ENCODE results near the gene CDK14. TPM values are rescaled to one million over a fixed set of nuclear protein-coding genes. Genes with fewer than 3 reads are reported as not detected.

CDK14 gene
- total RNA-seq, 1 donor from 2014 or later, result 52.3 TPM

GRCh38 chr7:91064052-91064451 is 467.9 kb downstream of the CDK14 start:
- Mint-ChIP-seq H3K27ac (no peak overlapping the region), H3K9me3 (peaks cover 5% of the 10 kb centered on the region), H3K36me3 (peaks cover 11% of the 10 kb centered on the region), H3K4me1 (peaks cover 9% of the 10 kb centered on the region), H3K27me3 (ENCODE audit: insufficient read depth, low read depth) (no peaks in the 10 kb centered on the region), H3K4me3 (no peak overlapping the region)
- no peak for DNase-seq (ENCODE audit: low spot score)
- peaks cover 10% of the 10 kb centered on the region for H3K4me1 ChIP-seq
- H3K4me2 ChIP-seq, result no peak overlapping the region
- H3K4me3 ChIP-seq, result no peak overlapping the region
- H3K79me2 ChIP-seq (ENCODE audit: low read depth), result no peaks in the 10 kb centered on the region
- H3K9me3 ChIP-seq (ENCODE audit: low read depth), result no peaks in the 10 kb centered on the region
- no peak overlapping the region for H3K27ac ChIP-seq
- no peak overlapping the region for H2AFZ ChIP-seq (replicated peaks)
- H3K9ac ChIP-seq, result no peak overlapping the region
- no peaks in the 10 kb centered on the region for H3K36me3 ChIP-seq
- no peak for TF ChIP-seq EZH2 (IDR thresholded peaks at IDR 0.05)
- TF ChIP-seq EZH2phosphoT487 (IDR thresholded peaks at IDR 0.05), result no peak
- no peak for TF ChIP-seq CTCF (IDR thresholded peaks at IDR 0.05)
- no peaks in the 10 kb centered on the region for H3F3A ChIP-seq (ENCODE audit: low read depth)
- H4K20me1 ChIP-seq (ENCODE audit: low read depth), result no peaks in the 10 kb centered on the region
- H3K27me3 ChIP-seq, result no peaks in the 10 kb centered on the region

DNA sequence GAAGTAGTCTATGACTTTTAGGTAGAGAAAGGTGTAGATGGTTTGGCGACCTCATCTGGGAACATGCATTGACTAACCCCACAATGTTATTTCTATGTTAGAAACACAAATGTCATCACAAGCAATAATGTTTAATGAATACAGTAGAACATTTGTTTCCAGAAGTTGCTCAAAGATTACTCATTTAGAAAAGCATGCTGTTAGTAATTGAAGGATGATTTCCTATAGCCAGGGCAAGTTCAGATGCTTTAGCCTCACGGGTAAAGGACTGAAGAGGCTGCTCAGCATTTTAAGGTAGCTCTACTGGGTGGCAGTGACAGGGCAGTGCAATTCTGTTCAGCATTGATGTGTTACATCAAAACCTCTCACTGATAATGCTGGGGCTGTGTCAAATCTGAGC is 468.8 kb downstream of the CDK14 start:
- H3K27me3 ChIP-seq, result no peaks in the 10 kb centered on the region
- Mint-ChIP-seq H3K4me3 (no peak overlapping the region), H3K4me1 (peaks cover 9% of the 10 kb centered on the region), H3K36me3 (peaks cover 11% of the 10 kb centered on the region), H3K27ac (no peak overlapping the region), H3K27me3 (ENCODE audit: insufficient read depth, low read depth) (no peaks in the 10 kb centered on the region), H3K9me3 (peaks cover 5% of the 10 kb centered on the region)
- no peaks in the 10 kb centered on the region for H3F3A ChIP-seq (ENCODE audit: low read depth)
- H3K79me2 ChIP-seq (ENCODE audit: low read depth), result no peaks in the 10 kb centered on the region
- H3K4me3 ChIP-seq, result no peak overlapping the region
- no peak overlapping the region for H3K4me2 ChIP-seq
- TF ChIP-seq CTCF (IDR thresholded peaks at IDR 0.05) (no peak), EZH2phosphoT487 (IDR thresholded peaks at IDR 0.05) (no peak), EZH2 (IDR thresholded peaks at IDR 0.05) (no peak)
- H3K27ac ChIP-seq, result no peak overlapping the region
- H3K36me3 ChIP-seq, result no peaks in the 10 kb centered on the region
- no peaks in the 10 kb centered on the region for H3K9me3 ChIP-seq (ENCODE audit: low read depth)
- peaks cover 10% of the 10 kb centered on the region for H3K4me1 ChIP-seq
- DNase-seq (ENCODE audit: low spot score), result no peak
- no peak overlapping the region for H3K9ac ChIP-seq
- no peaks in the 10 kb centered on the region for H4K20me1 ChIP-seq (ENCODE audit: low read depth)
- no peak overlapping the region for H2AFZ ChIP-seq (replicated peaks)

GRCh38 chr7:91066627-91067026 is 470.5 kb downstream of the CDK14 start:
- peak; percentile 17 for DNase-seq (ENCODE audit: low spot score)
- no peak overlapping the region for H3K4me2 ChIP-seq
- no peaks in the 10 kb centered on the region for H3K27me3 ChIP-seq
- no peak overlapping the region for H3K27ac ChIP-seq
- no peaks in the 10 kb centered on the region for H3K79me2 ChIP-seq (ENCODE audit: low read depth)
- no peak overlapping the region for H3K4me3 ChIP-seq
- H3F3A ChIP-seq (ENCODE audit: low read depth), result no peaks in the 10 kb centered on the region
- H2AFZ ChIP-seq (replicated peaks), result no peak overlapping the region
- no peak for TF ChIP-seq EZH2phosphoT487 (IDR thresholded peaks at IDR 0.05)
- no peak for TF ChIP-seq CTCF (IDR thresholded peaks at IDR 0.05)
- TF ChIP-seq EZH2 (IDR thresholded peaks at IDR 0.05), result no peak
- Mint-ChIP-seq H3K9me3 (no peaks in the 10 kb centered on the region), H3K36me3 (peaks cover 13% of the 10 kb centered on the region), H3K4me1 (peaks cover 9% of the 10 kb centered on the region), H3K4me3 (no peak overlapping the region), H3K27ac (no peak overlapping the region), H3K27me3 (ENCODE audit: insufficient read depth, low read depth) (no peaks in the 10 kb centered on the region)
- no peak overlapping the region for H3K9ac ChIP-seq
- no peaks in the 10 kb centered on the region for H3K9me3 ChIP-seq (ENCODE audit: low read depth)
- peaks cover 10% of the 10 kb centered on the region for H3K4me1 ChIP-seq
- H3K36me3 ChIP-seq, result no peaks in the 10 kb centered on the region
- no peaks in the 10 kb centered on the region for H4K20me1 ChIP-seq (ENCODE audit: low read depth)
